ENCODE data around the gene MTMR12. TPM values are rescaled to one million over a fixed set of nuclear protein-coding genes. Genes with fewer than 3 reads are reported as not detected.
A peak's percentile ranks its signal among the peaks of the same experiment; 100 is the strongest.

MTMR12 gene
- total and polyA plus RNA-seq, 2 of the 4 experiments (the other 2 are of a cell fraction), result 11.1 to 21.3 TPM

DNA sequence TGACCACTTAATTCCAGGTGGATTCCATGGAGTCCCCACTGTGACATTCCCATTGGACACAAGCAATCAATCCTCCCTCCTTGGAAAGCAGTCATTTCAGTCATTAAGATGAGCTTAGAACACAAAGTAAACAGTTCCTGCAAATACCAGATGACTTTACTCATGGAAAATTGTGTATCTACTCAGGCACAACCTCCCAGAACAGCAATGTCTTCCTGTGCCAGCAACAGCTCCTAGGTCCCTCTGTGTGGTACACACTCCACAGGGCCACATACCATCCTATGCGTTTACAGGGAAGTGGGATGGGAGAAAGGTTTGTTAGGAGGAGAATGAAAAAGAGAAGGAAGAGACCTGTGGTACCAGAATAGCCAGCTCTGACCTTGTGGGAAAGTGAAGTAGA is 53.7 kb downstream of the MTMR12 start:
- Histone ChIP-seq H3K23ac (ENCODE audit: low read depth, low read length) (no peak overlapping the region), H3K79me1 (ENCODE audit: low read depth in 1 of 2, low read length in 2 of 2) (peaks cover 0 to 2% of the 10 kb centered on the region in 2 experiments; a peak in 1 of 4 replicates), H3K4ac (ENCODE audit: low read depth, low read length) (no peak overlapping the region), H3K9me1 (ENCODE audit: insufficient read depth, low read length) (peaks cover 13% of the 10 kb centered on the region; the same call in 1 of the 2 replicates), H3K9me3 (ENCODE audit: control insufficient read depth, insufficient read depth, low read length) (no peaks in the 10 kb centered on the region), H4K20me1 (ENCODE audit: insufficient read depth, low read length) (no peaks in the 10 kb centered on the region), H3K4me1 (ENCODE audit: control insufficient read depth, insufficient read depth, low read length) (peaks cover 9% of the 10 kb centered on the region), H2BK120ac (ENCODE audit: low read depth, low read length) (no peak overlapping the region), H2AK5ac (ENCODE audit: low read depth, low read length) (no peak overlapping the region), H3K4me2 (ENCODE audit: low read depth, low read length) (no peak overlapping the region), H2BK5ac (ENCODE audit: low read depth, low read length, poor library complexity, severe bottlenecking) (no peak overlapping the region), H3K4me3 (ENCODE audit: insufficient read depth, low read depth, low read length) (no peak overlapping the region), H3K9ac (ENCODE audit: low read depth, low read length) (no peak overlapping the region), H3K56ac (ENCODE audit: extremely low read depth, insufficient read depth, low read length) (no peak overlapping the region), H3K27ac (ENCODE audit: insufficient read depth, low read length) (no peak overlapping the region), H3K36me3 (ENCODE audit: control insufficient read depth, insufficient read depth, low read length) (peaks cover 9% of the 10 kb centered on the region; the same call in 1 of the 2 replicates), H2BK15ac (ENCODE audit: low read depth, low read length) (no peak overlapping the region), H4K8ac (ENCODE audit: low read depth in 2 of 2, low read length in 2 of 2) (no peak overlapping the region), H3K14ac (replicated peaks; ENCODE audit: low read depth, low read length) (no peak overlapping the region; the same call in 1 of the 2 replicates), H4K5ac (ENCODE audit: low read depth, low read length) (no peak overlapping the region), H2AK9ac (replicated peaks; ENCODE audit: low read depth, low read length, poor library complexity) (no peak overlapping the region), H3K27me3 (ENCODE audit: control insufficient read depth, insufficient read depth, low read length) (no peaks in the 10 kb centered on the region), H4K91ac (ENCODE audit: insufficient read depth, low read depth, low read length) (no peak overlapping the region), H2BK20ac (ENCODE audit: low read depth, low read length) (no peak overlapping the region), H2AFZ (replicated peaks; ENCODE audit: low read length, poor library complexity) (no peak overlapping the region), H3K18ac (ENCODE audit: low read depth, low read length) (no peak overlapping the region)
- dilution Hi-C loops (cut with HindIII; ENCODE audit: low sequenced_read_pairs, unreplicated experiment) (no loop called here), in situ Hi-C loops (cut with MboI; ENCODE audit: low sequenced_read_pairs) (no loop called here), intact Hi-C loops (cut with micrococcal nuclease) (no loop called here)
- TF ChIP-seq BHLHE40 (IDR thresholded peaks at IDR 0.05; ENCODE audit: low read depth, low read length) (no peak), RFX5 (IDR thresholded peaks at IDR 0.05; ENCODE audit: low read depth, low read length) (no peak), POLR2A (IDR thresholded peaks at IDR 0.05; ENCODE audit: low read depth, low read length) (no peak)
- peak; percentile 32 for DNase-seq
- no CpG with 5 or more reads among the region's 1 CpG for WGBS, 2 experiments (ENCODE audit: extremely low coverage in 2 of 2, insufficient read length in 1 of 2)
- ChIA-PET POLR2A (ENCODE audit: unreplicated experiment) (no interaction called here), CTCF (interaction anchor here (0.6 to 1.2 kb wide), 3 partner anchors 15 to 32 kb away, joined by 3 read pairs; no protein-coding TSS in a partner anchor)
- ATAC-seq (ENCODE audit: low read depth), result peak; percentile 73
- no TSS peak for BruUV-seq (replicated peaks)

Measured in IMR-90 (cell line).